C4-2B (cell line): ENCODE measurements around the gene NFAT5.

Source experiments
- ZFX ChIP-seq: fragments of 450-650 bp; IDR thresholded peaks from 2 replicates; pipeline ENCODE4 v1.6.1; 2017
- TF ChIP-seq, protein P1 (sequence below): fragments of 450-650 bp; conservative IDR thresholded peaks from 2 replicates; pipeline ENCODE4 v1.5.1; 2017; ENCODE audit warnings: mild to moderate bottlenecking

GRCh38 chr16:69651217-69651616, 85.5 kb downstream of the NFAT5 start:
- TF ChIP-seq, protein P1, sequence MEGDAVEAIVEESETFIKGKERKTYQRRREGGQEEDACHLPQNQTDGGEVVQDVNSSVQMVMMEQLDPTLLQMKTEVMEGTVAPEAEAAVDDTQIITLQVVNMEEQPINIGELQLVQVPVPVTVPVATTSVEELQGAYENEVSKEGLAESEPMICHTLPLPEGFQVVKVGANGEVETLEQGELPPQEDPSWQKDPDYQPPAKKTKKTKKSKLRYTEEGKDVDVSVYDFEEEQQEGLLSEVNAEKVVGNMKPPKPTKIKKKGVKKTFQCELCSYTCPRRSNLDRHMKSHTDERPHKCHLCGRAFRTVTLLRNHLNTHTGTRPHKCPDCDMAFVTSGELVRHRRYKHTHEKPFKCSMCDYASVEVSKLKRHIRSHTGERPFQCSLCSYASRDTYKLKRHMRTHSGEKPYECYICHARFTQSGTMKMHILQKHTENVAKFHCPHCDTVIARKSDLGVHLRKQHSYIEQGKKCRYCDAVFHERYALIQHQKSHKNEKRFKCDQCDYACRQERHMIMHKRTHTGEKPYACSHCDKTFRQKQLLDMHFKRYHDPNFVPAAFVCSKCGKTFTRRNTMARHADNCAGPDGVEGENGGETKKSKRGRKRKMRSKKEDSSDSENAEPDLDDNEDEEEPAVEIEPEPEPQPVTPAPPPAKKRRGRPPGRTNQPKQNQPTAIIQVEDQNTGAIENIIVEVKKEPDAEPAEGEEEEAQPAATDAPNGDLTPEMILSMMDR = no peak
- no peak for TF ChIP-seq ZFX
